GM12878 (cell line): ENCODE measurements around the gene CHCT1. TPM values are rescaled to one million over a fixed set of nuclear protein-coding genes. Genes with fewer than 3 reads are reported as not detected.
A peak's percentile ranks its signal among the peaks of the same experiment; 100 is the strongest.

Experiments
- BACH1 ChIP-seq: fragments of 450-650 bp; IDR thresholded peaks from 2 replicates; pipeline ENCODE4 v1.6.1; 2017; ENCODE audit warnings: mild to moderate bottlenecking, borderline replicate concordance
- BHLHE40 ChIP-seq, 2 experiments: fragments of 450-650 bp in 1 of 2; IDR thresholded peaks; 2 replicates each; pipeline ENCODE4 v1.6.1; 2011 to 2017; ENCODE audit warnings: low read depth in 2 of 2, borderline replicate concordance in 1 of 2, improper control_type of control experiment in 1 of 2, low read length in 1 of 2, mild to moderate bottlenecking in 1 of 2
- DPF2 ChIP-seq: fragments of 450-650 bp; IDR thresholded peaks from 2 replicates; pipeline ENCODE4 v1.6.1; 2017; ENCODE audit warnings: mild to moderate bottlenecking
- MYB ChIP-seq: fragments of 150-350 bp; IDR thresholded peaks from 2 replicates; pipeline ENCODE4 v1.6.1; 2014; ENCODE audit warnings: mild to moderate bottlenecking, low read depth, low read length, borderline replicate concordance
- NR2C2 ChIP-seq: IDR thresholded peaks from 2 replicates; pipeline ENCODE4 v1.6.1; 2011; ENCODE audit warnings: borderline replicate concordance, low read depth; ENCODE audit not compliant: control insufficient read depth, insufficient read length
- RCOR1 ChIP-seq: conservative IDR thresholded peaks from 2 replicates; pipeline ENCODE4 v1.6.1; 2012; ENCODE audit warnings: low read depth, low read length, improper control_type of control experiment
- SIN3A ChIP-seq: IDR thresholded peaks from 2 replicates; pipeline ENCODE4 v1.6.1; 2012; ENCODE audit warnings: low read depth, low read length, improper control_type of control experiment
- SMAD1 ChIP-seq: fragments of 450-650 bp; IDR thresholded peaks from 2 replicates; pipeline ENCODE4 v1.6.1; 2018; ENCODE audit warnings: mild to moderate bottlenecking, low read depth; ENCODE audit not compliant: partially characterized antibody
- SMARCA5 ChIP-seq: fragments of 450-650 bp; IDR thresholded peaks from 2 replicates; pipeline ENCODE4 v1.6.1; 2017; ENCODE audit warnings: mild to moderate bottlenecking
- SUPT20H ChIP-seq: IDR thresholded peaks from 2 replicates; pipeline ENCODE4 v1.6.1; 2011; ENCODE audit warnings: low read depth, mild to moderate bottlenecking, low read length, moderate library complexity, borderline replicate concordance; ENCODE audit not compliant: control insufficient read depth
- SUZ12 ChIP-seq: fragments of 200-600 bp; sonication (generic); IDR thresholded peaks from one replicate; pipeline ENCODE4 v1.6.1; 2018; ENCODE audit warnings: antibody characterized with exemption, mild to moderate bottlenecking; ENCODE audit not compliant: unreplicated experiment
- ZZZ3 ChIP-seq: IDR thresholded peaks from 2 replicates; pipeline ENCODE4 v1.6.1; 2011; ENCODE audit warnings: low read depth; ENCODE audit not compliant: control insufficient read depth, insufficient read length
- polyA plus RNA-seq, 11 experiments: library from polyadenylated mRNA; depleted of rRNA in 4 of 11; unstranded in 6 of 11; stranded (reverse) in 5 of 11; fragments of >200 nt; fragmentation: Nextera tagmentation in 4 of 11; fragmentation: Illumina TruSeq in 1 of 11; extraction: Ambion mirVana in 4 of 11; extraction: Trizol in 1 of 11; gene quantifications; 1 replicate in 1 of 11; 2 replicates in 10 of 11; pipeline versions ENCODE4 v1.2.1 to v1.2.3, GENCODE V29; 2011 to 2016; ENCODE audit warnings: inconsistent platforms in 2 of 11, missing spikeins in 2 of 11, low read depth in 1 of 11
- total RNA-seq, 4 experiments: library from RNA; depleted of rRNA in 3 of 4; stranded (reverse); fragments of >200 nt in 3 of 4; fragmentation: Illumina TruSeq in 1 of 4; extraction: Trizol in 1 of 4; gene quantifications; 2 replicates each; pipeline versions ENCODE4 v1.2.1 to v1.2.3, GENCODE V29; 2013 to 2021
- TF ChIP-seq, protein P1 (sequence below): fragments of 450-650 bp; IDR thresholded peaks from 2 replicates; pipeline ENCODE4 v1.6.1; 2017; ENCODE audit warnings: mild to moderate bottlenecking, moderate library complexity
- TF ChIP-seq, protein P2 (sequence below): fragments of 150-350 bp; IDR thresholded peaks from 2 replicates; pipeline ENCODE4 v1.6.1; 2016; ENCODE audit warnings: low read depth, low read length
- TF ChIP-seq, protein P3 (sequence below): IDR thresholded peaks from 2 replicates; pipeline ENCODE4 v1.6.1; 2011; ENCODE audit warnings: borderline replicate concordance, low read depth, mild to moderate bottlenecking, moderate library complexity, low read length; ENCODE audit not compliant: insufficient read depth, poor library complexity, severe bottlenecking
- TF ChIP-seq, protein P4 (sequence below): fragments of 450-650 bp; IDR thresholded peaks from 2 replicates; pipeline ENCODE4 v1.6.1; 2017; ENCODE audit warnings: borderline replicate concordance
- TF ChIP-seq, protein P5 (sequence below): IDR thresholded peaks from 2 replicates; pipeline ENCODE4 v1.6.1; 2011; ENCODE audit warnings: borderline replicate concordance, low read depth, mild to moderate bottlenecking, moderate library complexity, mixed read lengths, low read length; ENCODE audit not compliant: insufficient read depth; ENCODE audit errors: extremely low read length

CHCT1 gene
- total and polyA plus RNA-seq, 10 of the 15 experiments (the other 5 are each of a cell fraction or from before 2014, with no cell fraction given), result 0.23 to 0.35 TPM; not detected in 8

DNA sequence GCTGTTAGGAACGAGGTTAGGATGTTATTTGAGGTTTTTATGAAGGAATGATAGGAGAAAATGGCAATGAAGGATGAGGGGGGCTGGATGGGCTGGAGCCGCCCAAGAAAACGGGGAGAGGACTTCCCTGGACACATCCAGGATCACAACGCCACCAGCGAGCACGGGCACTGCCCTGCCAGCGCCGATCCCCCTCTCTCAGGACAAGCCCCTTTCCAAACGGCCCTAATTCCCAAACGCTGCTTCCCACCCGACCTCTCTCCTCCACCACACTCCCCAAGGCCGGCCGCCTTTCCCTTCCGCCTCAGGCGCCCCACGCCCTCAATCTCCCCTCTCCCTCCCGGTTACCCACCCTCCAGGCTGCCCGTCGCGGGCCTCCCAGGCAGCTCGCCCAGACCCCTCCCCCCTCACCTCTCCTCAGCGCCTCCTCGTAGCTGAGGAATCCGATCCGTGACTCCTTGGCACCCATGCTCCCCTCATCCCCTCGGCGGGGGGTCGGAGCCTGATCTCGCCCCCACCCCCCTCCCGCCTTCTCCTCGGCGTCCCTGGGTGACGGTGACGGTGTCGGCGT lies 30.7 kb upstream of the CHCT1 start (continued):
- TF ChIP-seq RCOR1 (no peak), MYB (no peak), SMARCA5 (0 out of 2 replicates have a peak, but pooled peaks have one; percentile 42), DPF2 (no peak), NR2C2 (no peak), SUPT20H (no peak), ZZZ3 (no peak), SIN3A (no peak), BHLHE40 (IDR thresholded peaks at IDR 0.05; ENCODE audit: borderline replicate concordance in 1 of 2, low read depth in 2 of 2, low read length in 1 of 2) (no peak), SMAD1 (no peak), SUZ12 (no peak), BACH1 (0 out of 2 replicates have a peak, but pooled peaks have one; percentile 48)
- TF ChIP-seq, protein P1, sequence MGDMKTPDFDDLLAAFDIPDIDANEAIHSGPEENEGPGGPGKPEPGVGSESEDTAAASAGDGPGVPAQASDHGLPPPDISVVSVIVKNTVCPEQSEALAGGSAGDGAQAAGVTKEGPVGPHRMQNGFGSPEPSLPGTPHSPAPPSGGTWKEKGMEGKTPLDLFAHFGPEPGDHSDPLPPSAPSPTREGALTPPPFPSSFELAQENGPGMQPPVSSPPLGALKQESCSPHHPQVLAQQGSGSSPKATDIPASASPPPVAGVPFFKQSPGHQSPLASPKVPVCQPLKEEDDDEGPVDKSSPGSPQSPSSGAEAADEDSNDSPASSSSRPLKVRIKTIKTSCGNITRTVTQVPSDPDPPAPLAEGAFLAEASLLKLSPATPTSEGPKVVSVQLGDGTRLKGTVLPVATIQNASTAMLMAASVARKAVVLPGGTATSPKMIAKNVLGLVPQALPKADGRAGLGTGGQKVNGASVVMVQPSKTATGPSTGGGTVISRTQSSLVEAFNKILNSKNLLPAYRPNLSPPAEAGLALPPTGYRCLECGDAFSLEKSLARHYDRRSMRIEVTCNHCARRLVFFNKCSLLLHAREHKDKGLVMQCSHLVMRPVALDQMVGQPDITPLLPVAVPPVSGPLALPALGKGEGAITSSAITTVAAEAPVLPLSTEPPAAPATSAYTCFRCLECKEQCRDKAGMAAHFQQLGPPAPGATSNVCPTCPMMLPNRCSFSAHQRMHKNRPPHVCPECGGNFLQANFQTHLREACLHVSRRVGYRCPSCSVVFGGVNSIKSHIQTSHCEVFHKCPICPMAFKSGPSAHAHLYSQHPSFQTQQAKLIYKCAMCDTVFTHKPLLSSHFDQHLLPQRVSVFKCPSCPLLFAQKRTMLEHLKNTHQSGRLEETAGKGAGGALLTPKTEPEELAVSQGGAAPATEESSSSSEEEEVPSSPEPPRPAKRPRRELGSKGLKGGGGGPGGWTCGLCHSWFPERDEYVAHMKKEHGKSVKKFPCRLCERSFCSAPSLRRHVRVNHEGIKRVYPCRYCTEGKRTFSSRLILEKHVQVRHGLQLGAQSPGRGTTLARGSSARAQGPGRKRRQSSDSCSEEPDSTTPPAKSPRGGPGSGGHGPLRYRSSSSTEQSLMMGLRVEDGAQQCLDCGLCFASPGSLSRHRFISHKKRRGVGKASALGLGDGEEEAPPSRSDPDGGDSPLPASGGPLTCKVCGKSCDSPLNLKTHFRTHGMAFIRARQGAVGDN, result no peak
- TF ChIP-seq, protein P2, sequence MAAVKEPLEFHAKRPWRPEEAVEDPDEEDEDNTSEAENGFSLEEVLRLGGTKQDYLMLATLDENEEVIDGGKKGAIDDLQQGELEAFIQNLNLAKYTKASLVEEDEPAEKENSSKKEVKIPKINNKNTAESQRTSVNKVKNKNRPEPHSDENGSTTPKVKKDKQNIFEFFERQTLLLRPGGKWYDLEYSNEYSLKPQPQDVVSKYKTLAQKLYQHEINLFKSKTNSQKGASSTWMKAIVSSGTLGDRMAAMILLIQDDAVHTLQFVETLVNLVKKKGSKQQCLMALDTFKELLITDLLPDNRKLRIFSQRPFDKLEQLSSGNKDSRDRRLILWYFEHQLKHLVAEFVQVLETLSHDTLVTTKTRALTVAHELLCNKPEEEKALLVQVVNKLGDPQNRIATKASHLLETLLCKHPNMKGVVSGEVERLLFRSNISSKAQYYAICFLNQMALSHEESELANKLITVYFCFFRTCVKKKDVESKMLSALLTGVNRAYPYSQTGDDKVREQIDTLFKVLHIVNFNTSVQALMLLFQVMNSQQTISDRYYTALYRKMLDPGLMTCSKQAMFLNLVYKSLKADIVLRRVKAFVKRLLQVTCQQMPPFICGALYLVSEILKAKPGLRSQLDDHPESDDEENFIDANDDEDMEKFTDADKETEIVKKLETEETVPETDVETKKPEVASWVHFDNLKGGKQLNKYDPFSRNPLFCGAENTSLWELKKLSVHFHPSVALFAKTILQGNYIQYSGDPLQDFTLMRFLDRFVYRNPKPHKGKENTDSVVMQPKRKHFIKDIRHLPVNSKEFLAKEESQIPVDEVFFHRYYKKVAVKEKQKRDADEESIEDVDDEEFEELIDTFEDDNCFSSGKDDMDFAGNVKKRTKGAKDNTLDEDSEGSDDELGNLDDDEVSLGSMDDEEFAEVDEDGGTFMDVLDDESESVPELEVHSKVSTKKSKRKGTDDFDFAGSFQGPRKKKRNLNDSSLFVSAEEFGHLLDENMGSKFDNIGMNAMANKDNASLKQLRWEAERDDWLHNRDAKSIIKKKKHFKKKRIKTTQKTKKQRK, result no peak
- TF ChIP-seq, protein P3, sequence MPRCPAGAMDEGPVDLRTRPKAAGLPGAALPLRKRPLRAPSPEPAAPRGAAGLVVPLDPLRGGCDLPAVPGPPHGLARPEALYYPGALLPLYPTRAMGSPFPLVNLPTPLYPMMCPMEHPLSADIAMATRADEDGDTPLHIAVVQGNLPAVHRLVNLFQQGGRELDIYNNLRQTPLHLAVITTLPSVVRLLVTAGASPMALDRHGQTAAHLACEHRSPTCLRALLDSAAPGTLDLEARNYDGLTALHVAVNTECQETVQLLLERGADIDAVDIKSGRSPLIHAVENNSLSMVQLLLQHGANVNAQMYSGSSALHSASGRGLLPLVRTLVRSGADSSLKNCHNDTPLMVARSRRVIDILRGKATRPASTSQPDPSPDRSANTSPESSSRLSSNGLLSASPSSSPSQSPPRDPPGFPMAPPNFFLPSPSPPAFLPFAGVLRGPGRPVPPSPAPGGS, result no peak
- TF ChIP-seq, protein P4, sequence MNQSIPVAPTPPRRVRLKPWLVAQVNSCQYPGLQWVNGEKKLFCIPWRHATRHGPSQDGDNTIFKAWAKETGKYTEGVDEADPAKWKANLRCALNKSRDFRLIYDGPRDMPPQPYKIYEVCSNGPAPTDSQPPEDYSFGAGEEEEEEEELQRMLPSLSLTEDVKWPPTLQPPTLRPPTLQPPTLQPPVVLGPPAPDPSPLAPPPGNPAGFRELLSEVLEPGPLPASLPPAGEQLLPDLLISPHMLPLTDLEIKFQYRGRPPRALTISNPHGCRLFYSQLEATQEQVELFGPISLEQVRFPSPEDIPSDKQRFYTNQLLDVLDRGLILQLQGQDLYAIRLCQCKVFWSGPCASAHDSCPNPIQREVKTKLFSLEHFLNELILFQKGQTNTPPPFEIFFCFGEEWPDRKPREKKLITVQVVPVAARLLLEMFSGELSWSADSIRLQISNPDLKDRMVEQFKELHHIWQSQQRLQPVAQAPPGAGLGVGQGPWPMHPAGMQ, result no peak
- TF ChIP-seq, protein P5, sequence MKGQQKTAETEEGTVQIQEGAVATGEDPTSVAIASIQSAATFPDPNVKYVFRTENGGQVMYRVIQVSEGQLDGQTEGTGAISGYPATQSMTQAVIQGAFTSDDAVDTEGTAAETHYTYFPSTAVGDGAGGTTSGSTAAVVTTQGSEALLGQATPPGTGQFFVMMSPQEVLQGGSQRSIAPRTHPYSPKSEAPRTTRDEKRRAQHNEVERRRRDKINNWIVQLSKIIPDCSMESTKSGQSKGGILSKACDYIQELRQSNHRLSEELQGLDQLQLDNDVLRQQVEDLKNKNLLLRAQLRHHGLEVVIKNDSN, result no peak
- TF ChIP-seq, all 136 proteins: peak for 11
